22Rv1 (cell line): ENCODE results near the gene ZC3HAV1L.

Experiments used
- CTCF ChIP-seq: fragments of 450-650 bp; IDR thresholded peaks from 2 replicates; pipeline ENCODE4 v1.5.1; 2017; ENCODE audit warnings: mild to moderate bottlenecking
- ZFX ChIP-seq: fragments of 450-650 bp; IDR thresholded peaks from 2 replicates; pipeline ENCODE4 v1.6.1; 2017; ENCODE audit warnings: antibody characterized with exemption, borderline replicate concordance

GRCh38 chr7:139041378-139042085 is 5.7 kb upstream of the ZC3HAV1L start:
- TF ChIP-seq CTCF = no peak
- no peak for TF ChIP-seq ZFX
